SW480 (cell line): ENCODE data around the gene GRIK3.
"Not testable (repeated sequence)": the region's sequence is repeated elsewhere in the genome, so short reads cannot be mapped to it uniquely, and the experiment has no call there.

ENCODE experiments used
- DNase-seq: peaks from one replicate; pipeline ENCODE4 v3.0.0-alpha.2; 2016; ENCODE audit warnings: low spot score

GRIK3 gene

DNA sequence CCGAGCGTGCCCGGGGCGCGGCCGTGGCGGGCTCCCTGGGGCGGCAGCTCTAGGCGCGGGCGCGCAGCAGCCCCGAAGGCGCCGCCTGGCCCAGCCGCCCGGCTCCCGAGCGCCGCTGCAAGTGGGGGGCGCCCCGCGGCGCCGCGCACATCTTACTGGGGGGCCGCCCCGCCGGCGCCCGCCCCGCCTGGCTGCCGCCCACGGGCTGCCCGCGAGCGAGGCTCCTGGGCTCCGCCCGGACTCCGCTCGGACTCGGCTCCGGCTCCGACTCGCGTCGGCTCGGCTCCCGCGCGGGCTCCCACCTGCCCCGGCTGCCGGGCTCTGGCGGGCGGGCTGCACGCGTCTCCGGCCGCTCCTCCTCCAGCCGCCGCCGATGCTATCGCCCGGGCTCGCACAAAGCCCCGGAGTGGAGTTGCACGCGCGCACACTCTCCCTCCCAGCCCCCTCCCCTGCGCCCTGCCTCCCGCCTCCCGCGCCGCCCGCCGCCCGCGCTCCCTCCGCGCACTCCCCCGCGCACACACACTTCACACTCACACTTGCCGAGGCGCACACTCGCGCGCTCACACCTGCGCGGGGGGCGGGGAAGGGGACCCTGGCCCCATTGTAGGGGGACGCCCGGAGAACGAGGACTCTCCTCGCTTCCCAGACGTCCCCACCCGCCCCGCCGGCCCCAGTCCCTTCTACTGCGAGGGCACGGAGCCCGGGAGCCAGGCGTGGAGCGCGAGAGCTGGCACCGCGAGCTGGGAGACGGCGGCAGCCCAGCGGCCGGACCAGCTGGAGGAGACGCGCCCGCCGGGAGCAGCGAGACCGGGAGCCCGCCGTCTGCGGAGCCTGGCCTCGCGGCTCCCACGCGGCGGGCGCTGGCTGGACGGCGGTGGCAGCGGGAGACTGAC is at the start of gene GRIK3:
GRIK3 (minus strand) TSS at position 395 of the 893 bp plus-strand sequence. CDS start 407 bp downstream, outside the sequence.
- no peak for DNase-seq

- no peak for DNase-seq
These were observed 49.7 kb upstream of the GRIK3 start for GRCh38 chr1:37084013-37084412.

- no peak for DNase-seq
These were observed 49.3 kb upstream of the GRIK3 start for GRCh38 chr1:37083603-37084002.

GRCh38 chr1:37080296-37080986 is 46.1 kb upstream of the GRIK3 start:
- not testable (repeated sequence) for DNase-seq

GRCh38 chr1:37078866-37079265 is 44.6 kb upstream of the GRIK3 start:
- DNase-seq: no peak

- DNase-seq: no peak
These were observed 41.9 kb upstream of the GRIK3 start for GRCh38 chr1:37076168-37076567.

DNA sequence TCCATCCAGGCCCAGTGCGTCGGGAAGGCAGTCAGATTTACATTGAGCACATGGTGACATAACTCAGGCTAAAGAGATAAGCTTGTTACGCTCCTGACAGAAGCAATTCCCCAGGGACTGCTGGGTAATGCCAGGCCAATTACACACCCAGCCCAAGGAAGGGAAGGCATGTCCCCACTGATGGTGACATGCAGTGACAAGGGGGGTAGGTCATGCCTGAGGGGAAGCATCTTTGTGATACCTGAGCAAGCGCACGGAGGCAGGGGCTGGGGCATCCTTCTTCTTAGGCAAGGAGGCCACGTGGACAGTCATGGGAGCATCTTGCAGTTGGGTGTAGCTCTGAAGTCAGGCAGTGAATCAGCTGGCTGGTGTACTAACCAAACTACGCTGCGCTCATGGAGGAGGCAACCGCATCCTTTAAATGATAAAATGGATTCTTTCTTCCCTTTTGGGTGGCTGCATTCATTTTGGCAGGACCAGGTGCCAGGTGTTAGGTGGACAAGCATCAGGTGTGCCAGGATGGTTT is 39.6 kb upstream of the GRIK3 start:
- no peak for DNase-seq

DNA sequence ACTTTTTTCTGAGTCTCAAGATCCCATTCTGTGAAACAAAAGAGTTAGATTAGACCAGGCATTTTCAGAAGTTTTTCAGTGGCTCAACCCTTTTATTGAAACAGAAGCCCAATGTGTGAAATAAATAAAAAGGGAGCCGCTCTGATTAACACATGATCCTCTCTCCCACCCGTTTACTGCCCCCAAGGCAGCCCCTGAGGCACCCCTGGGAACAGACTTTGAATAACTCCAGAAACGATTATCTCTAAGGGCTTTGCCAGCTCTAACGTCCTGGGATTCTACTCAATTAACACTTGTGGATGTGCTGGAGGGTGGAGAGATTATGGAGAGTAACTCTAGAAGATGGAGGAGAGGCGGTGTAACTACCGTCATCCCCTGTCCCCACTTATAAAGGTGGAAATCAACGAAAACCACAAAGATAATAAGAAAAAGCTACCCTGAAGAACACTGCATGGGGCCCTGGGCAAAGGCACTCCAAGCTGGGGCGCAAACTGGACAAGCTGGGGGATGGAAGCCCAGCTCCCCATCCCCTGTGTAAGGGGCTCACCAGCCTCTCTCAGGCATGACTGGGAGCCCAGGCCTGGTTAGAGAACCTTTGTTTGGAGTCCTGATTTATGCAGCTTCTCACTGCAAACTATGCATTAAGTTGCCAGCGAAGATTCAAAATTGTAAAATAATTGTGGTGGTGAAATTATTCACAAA is 39.0 kb upstream of the GRIK3 start:
- DNase-seq: no peak

DNA sequence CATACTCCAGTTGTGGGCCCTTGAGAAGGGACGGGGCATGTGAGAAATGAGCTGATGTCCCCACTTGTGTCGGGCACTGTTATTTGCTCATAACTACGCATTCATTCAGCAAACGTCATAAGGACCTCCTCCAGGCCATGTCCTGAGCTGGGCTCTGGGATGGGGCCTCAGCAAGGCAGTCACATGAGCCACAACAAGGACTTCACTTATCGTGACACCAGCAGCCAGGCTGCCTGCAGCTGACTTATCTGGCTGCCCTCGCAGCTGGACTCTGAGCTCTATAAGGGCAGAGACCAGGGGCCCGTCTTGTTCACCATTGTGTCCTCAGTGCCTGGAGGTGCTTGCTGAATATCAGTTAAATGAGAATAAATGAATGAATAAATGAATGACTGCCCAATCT is 37.5 kb upstream of the GRIK3 start:
- DNase-seq: no peak

- DNase-seq: no peak
These were observed 35.8 kb upstream of the GRIK3 start for GRCh38 chr1:37070126-37070525.

DNA sequence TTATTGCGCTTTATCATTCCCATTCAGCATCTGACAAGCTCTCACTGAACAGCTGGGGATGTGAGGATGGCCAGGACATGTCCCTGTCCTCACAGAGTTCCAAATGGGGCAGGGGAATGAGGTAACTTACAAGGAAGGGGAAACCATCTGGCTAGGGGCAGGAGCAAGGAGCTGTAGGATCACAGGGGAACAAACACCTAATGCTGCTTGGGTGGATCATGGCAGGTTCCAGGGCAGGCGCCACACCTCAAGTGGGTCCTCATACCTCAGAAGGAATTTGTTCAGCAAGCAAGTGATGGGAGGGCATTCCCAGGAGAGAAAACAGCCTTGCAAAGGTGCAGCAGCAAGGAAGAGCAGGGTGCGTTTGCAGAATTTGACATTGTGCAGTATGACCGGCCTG is 35.1 kb upstream of the GRIK3 start:
- no peak for DNase-seq

DNA sequence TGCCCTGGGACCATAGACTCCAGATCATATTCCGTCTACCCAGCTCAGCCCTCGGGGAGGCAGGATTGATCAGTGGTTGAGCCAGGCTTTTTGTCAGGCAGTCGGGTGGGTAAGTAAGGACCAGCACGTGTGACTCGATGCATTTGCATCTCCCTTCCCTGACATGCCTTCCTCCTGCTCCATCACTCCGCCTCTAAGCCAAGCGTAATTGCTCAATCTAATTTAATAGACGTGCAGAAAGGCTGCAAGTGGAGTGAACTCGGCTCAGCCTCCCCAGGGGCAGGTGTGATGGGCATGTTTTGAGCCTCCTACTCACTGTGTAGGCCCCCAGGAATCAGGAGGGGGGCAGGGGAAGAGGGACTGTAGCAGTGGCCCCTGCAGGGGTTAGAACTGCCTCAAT is 34.6 kb upstream of the GRIK3 start:
- no peak for DNase-seq

DNA sequence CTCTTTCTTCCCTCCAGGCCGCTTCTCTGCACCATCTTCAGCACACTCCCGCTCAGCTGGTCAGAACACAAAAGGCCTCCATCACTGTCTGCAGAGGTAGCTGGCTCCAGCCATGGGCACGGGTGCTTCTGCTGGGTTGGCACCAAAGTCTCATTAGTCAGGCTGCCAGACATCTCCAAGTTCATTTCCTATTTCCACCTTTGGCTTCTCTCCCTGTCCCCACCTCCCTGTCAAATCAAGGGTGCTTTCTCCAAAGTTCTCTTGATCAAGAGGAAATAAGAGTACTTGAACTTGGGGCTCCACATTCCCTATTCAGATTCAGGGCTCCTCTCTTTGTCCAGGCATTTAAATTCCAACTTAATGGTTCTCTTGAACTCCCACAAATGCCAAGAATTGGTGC is 33.9 kb upstream of the GRIK3 start:
- DNase-seq: no peak

- DNase-seq: no peak
These were observed 29.7 kb upstream of the GRIK3 start for GRCh38 chr1:37064039-37064438.

- no peak for DNase-seq
These were observed 25.0 kb upstream of the GRIK3 start for GRCh38 chr1:37059346-37059745.

DNA sequence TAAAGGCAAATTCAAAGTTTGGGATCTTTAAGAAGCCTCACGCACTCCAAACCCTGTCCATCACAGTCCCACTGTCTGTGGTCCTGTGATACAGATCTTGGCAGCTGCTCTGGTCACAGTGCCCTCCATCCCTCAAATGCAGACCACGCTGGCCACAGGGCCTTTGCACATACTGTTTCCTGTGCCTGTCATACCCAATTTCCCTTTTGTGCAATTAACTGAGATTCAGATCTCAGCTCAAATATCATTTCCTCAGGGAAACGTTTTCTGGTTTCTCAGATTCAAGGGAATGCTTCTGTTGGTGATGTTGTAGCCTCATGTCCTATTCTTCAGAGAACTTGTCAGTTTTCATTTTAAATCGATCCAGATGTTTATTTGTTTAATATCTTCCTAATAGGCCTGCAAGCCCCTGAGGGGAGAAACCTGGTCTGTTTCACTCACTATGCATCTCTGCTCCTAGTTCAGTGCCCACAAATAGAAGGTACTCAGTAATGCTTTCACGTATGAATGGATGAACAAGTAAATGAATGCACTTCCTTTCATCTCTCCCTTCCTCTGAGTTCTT is 24.2 kb upstream of the GRIK3 start:
- no peak for DNase-seq

DNA sequence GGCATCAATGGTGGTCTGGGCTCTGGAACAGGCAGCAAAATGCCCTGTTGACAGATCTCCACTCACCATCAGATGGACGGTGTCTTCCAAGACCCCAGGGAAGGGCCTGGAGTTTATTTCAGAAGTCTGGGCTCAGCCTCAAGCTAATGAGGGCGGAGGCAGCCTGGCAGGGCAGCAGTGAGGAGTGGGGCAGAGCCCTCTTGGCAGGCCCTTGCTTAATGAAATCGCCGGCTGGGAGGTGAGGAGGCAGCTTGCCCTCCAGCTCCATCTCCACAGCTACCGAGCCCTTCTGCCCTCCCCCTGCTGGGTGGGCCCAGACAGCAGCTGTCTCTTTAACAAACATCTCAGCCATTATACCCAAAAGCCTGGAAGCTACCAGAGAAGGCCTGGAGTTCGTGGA is 22.0 kb upstream of the GRIK3 start:
- no peak for DNase-seq

DNA sequence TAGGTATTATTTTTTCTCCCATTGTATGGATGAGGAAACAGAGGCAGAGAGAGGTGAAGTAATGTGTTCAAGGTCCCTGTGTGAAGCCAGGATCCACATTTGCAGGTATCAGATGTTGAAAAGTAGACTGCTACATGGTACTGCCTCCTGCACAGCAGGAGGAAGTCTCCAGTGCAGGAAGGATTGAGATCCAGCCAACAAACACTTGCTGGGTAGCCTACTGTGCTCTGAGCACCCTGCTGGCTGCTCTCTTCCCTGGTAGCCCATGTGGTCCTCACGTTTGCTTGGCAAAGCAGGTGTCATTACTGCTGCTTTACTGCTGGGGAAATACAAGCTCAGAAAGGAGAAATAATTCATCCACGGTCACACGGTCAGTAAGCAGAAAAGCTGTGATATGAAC is 21.3 kb upstream of the GRIK3 start:
- no peak for DNase-seq

DNA sequence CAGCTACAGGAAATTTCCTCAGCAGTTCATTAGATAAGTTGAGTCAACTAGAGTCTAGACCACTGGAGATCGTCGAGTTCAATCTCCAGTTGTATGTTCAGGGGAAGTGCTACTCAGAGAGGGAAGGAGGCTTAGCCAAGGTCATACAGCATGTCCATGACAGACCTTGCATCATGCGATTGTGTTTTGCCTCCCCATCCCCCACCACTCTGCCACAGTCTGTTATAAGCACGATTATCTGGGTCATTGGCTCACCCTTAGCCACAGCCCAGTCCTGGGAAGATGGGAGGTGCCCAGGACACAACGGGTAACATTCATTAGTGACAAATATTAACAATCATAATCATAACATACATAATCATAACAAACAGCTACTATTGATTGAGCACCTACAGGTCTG is 18.9 kb upstream of the GRIK3 start:
- no peak for DNase-seq

DNA sequence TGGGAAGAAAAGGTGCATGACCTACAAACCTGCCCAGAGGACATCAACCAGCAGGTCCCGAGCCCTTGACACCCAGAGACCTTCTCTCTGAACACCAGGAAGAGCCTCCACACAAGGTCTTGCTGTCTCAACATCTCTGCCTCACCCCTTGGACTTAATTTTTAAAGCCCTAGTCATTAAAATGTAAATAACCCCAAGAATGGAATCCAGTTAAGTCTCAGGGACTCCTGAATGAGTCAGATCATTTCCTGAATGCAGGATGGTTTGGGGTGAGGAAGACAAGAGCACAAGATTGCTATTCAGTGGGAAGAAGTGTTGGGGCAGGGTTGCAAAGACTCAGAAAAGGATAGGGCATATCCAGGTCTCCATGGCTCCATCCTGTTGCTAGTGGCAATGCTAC is 17.8 kb upstream of the GRIK3 start:
- no peak for DNase-seq

GRCh38 chr1:37051346-37051745 is 17.0 kb upstream of the GRIK3 start:
- no peak for DNase-seq

- DNase-seq: no peak
These were observed 13.2 kb upstream of the GRIK3 start for GRCh38 chr1:37047542-37047941.
